Ramos (cell line): ENCODE measurements around the gene SIGMAR1.
"Not testable (repeated sequence)": the region's sequence is repeated elsewhere in the genome, so short reads cannot be mapped to it uniquely, and the experiment has no call there.

Experiments used
- in situ Hi-C: fragments of 300-500 bp; cut with MboI; formaldehyde crosslinking; loops from one replicate; pipeline ENCODE4 v1.14.3; 2022; ENCODE audit warnings: low sequenced_read_pairs; ENCODE audit not compliant: unreplicated experiment

The SIGMAR1 gene

GRCh38 chr9:34656992-34657391 is 19.4 kb upstream of the SIGMAR1 start:
- in situ Hi-C loops: no loop called here

GRCh38 chr9:34655394-34655793 is 17.8 kb upstream of the SIGMAR1 start:
- in situ Hi-C loops: no loop called here

DNA sequence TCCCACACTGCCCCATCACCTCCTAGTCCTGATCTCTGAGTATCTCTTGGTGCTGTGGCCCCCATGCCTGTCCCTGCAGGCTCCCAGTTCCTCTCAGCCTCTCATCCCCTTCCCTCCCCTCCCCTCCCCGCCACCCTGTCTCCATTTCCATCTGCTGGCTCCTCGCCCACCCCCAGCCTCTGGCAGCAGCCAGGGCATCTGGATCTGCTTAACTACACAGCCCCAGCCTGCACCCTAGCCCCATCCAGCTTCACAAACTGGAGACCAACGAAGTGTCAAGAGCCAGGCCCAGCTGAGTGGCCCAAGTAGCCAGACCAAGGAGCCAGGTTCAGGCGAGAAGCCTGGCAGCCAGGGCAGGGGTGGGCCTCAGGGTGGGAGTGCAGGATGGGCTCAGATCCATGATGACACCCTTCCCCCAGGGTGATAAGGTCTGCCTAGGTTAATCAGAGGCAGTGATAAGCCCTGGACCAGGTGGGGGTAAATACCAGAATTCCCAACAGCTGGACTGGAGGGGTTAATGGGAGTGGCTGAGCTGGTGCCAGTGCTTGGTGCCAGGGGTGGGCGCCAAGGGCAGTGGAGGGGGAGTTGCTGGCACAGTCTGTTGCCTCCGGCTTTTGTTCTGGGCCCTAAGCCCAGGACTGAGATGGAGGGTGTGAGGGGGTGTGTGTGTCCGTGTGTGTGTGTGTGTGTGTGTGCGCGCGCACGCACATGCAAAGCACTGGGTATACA is 16.9 kb upstream of the SIGMAR1 start:
- in situ Hi-C loops: no loop called here

- in situ Hi-C loops: no loop called here
Measured at GRCh38 chr9:34653151-34654072, 15.8 kb upstream of the SIGMAR1 start.

- in situ Hi-C loops: no loop called here
Measured at GRCh38 chr9:34652602-34653000, 15.0 kb upstream of the SIGMAR1 start.

GRCh38 chr9:34651876-34652601 is 14.5 kb upstream of the SIGMAR1 start, which contains the start of gene IL11RA:
Gene IL11RA (plus strand): TSS chr9:34652185. CDS start chr9:34655218, 3,033 bp downstream.
- in situ Hi-C loops: no loop called here

GRCh38 chr9:34651321-34651720 is 13.7 kb upstream of the SIGMAR1 start:
- in situ Hi-C loops: no loop called here

- in situ Hi-C loops: no loop called here
Measured at GRCh38 chr9:34650816-34651215, 13.2 kb upstream of the SIGMAR1 start.

DNA sequence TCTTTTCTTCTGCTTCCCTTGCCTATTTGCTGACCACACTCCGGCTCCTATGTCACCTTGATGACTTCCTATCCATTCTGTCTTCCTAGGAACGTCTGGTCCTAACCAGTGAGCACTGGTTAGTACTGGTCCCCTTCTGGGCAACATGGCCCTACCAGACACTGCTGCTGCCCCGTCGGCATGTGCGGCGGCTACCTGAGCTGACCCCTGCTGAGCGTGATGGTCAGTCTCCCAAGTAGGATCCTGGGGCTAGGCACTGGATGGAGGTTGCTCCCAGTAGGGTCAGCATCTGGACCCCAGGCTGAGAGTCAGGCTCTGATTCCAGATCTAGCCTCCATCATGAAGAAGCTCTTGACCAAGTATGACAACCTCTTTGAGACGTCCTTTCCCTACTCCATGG is 11.1 kb upstream of the SIGMAR1 start:
- in situ Hi-C loops: no loop called here

- in situ Hi-C loops: no loop called here
Measured at GRCh38 chr9:34647651-34648050, 10.1 kb upstream of the SIGMAR1 start.

DNA sequence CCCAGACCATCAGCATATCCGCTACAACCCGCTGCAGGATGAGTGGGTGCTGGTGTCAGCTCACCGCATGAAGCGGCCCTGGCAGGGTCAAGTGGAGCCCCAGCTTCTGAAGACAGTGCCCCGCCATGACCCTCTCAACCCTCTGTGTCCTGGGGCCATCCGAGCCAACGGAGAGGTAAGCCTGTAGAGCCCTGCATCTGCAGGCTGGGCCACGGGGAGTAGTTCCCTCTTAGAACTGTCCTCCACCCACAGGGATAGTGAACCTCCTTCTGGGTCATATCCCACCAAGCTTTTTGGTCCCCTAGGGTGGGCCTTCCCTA is 9.5 kb upstream of the SIGMAR1 start:
- in situ Hi-C loops: no loop called here

DNA sequence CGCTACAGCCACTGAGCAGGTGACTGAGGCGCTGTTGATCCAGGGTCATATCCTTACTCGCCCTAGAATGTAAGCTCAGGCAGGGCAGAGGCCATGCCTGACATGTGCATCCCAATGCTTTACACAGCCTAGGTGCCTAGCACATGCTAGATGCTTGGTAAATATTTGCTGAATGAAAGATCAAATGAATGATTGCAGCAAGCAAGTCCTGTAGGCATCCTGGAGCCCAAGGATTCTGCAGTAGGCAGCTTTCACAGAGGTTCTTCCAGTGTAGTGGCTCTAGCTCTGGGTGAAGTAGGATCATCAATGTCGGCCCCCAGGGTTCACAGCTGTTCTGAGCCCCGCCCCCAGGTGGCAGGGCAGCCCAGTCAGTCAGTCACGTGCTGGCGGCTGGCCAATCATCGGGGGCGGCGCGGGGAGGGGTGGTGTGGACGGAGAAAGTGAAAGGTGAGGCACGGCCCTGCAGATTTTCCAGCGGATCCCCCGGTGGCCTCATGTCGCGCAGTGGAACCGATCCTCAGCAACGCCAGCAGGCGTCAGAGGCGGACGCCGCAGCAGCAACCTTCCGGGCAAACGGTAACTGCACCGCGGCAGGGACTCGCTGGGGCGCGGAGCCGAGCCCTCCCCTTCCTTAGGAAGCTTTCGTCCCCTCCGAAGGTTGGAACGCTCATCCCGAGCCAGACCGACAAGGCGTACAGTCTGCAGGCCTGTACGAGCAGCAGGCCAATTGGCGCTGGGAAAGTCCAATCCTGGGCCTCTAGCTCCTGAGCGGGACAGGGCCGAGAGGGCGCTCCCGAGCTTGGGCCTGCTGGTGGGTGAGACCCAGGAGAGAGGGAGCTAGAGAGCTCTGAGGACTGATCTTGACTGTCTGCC is 8.9 kb upstream of the SIGMAR1 start, which contains the start of gene GALT:
Gene GALT (plus strand): TSS at position 465 of the 873 bp plus-strand sequence. CDS start 30 bp downstream, at position 495.
- in situ Hi-C loops: no loop called here

GRCh38 chr9:34644766-34645314 is 7.3 kb upstream of the SIGMAR1 start:
- in situ Hi-C loops: no loop called here

- in situ Hi-C loops: no loop called here
Measured at GRCh38 chr9:34642679-34643078, 5.1 kb upstream of the SIGMAR1 start.

- in situ Hi-C loops: not testable (repeated sequence)
Measured at GRCh38 chr9:34639322-34639721, 1.7 kb upstream of the SIGMAR1 start.

DNA sequence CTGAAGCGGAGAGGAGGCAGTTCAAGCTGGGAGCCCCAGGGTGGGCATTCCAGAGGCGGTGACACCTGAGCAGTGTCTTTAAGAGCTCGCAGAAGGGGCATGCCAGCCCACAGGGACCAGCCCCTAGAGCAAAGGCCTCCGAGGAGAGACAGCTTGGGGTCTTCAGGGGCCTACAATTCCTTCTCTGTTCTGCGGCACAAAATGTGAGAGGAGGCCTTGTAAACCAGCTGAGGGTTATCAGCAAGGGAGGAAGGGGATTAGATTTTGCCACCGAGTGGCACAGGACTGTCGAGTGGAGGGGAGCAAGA is 505 bp upstream of the SIGMAR1 start:
- in situ Hi-C loops: no loop called here

- in situ Hi-C loops: no loop called here
Measured at GRCh38 chr9:34636791-34637355, 714 bp downstream of the SIGMAR1 start.

GRCh38 chr9:34635556-34635955 is 2.0 kb downstream of the SIGMAR1 start:
- in situ Hi-C loops: no loop called here

DNA sequence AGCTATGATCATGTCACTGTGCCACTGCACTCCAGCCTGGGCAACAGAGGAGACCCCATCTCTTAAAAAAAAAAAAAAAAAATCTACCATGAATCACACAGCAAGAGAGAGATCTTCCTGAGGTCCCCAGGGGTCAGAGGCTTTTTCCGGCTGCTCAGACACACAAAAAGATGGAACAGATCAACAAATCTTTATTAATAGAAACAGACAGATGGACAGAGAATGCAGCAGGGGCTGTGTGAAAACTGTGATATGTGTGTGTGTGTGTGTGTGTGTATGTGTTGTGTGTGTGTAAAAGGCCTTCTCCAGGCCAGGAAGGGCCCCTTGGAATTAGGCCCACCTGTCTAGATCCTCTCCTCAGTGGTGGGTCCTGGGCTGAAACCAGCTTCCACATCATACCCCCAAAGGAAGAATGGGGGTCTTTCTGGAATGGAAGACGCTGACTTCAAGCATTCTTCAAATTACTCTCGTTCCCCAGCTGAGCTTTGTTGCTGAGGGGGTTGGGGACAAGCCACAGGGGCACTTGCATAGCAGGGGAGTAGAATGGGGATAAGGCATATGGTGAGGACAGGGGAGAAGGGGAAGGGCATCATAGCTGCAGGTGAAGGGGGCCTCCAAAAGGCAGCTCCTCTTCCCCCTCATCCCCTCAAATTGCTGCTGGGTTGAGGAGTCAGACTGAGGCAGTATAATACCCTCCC is 2.9 kb downstream of the SIGMAR1 start:
- in situ Hi-C loops: no loop called here
